HFF-Myc (cell line): ENCODE results near the gene UPF3A.
"Not testable (repeated sequence)": the region's sequence is repeated elsewhere in the genome, so short reads cannot be mapped to it uniquely, and the experiment has no call there.

Source experiments
- DNase-seq: peaks from one replicate; pipeline ENCODE4 v3.0.0-alpha.2; 2011; ENCODE audit warnings: low read depth; ENCODE audit errors: extremely low read depth
- H3K4me3 ChIP-seq: replicated peaks from 2 replicates; pipeline ENCODE4 v1.5.1; 2011; ENCODE audit warnings: low read depth, mild to moderate bottlenecking, control low read depth, low read length
- TF ChIP-seq, protein P1 (sequence below): IDR thresholded peaks from 2 replicates; pipeline ENCODE4 v1.5.1; 2012; ENCODE audit warnings: mild to moderate bottlenecking, low read depth, low read length, control low read depth; ENCODE audit errors: missing control alignments

Gene UPF3A

DNA sequence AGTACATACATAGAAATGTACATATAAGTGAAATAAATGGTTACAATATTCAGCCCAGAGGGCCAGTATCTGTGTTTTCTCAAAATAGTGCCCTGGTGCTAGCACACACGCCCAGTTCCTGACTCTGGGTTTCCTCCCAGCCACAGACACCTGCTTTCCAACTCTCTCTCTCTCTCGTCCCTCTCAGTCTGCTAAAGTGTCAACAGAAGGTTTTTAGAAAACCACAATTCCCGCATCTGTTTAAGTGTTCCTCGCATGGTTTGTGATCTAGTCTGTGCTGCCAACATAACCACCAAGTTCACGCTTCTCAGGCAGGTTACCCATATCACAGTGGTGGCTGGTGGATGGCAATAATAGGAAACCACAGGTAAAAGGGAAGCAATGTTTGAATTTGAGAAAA lies 17.8 kb upstream of the UPF3A start:
- TF ChIP-seq, protein P1, sequence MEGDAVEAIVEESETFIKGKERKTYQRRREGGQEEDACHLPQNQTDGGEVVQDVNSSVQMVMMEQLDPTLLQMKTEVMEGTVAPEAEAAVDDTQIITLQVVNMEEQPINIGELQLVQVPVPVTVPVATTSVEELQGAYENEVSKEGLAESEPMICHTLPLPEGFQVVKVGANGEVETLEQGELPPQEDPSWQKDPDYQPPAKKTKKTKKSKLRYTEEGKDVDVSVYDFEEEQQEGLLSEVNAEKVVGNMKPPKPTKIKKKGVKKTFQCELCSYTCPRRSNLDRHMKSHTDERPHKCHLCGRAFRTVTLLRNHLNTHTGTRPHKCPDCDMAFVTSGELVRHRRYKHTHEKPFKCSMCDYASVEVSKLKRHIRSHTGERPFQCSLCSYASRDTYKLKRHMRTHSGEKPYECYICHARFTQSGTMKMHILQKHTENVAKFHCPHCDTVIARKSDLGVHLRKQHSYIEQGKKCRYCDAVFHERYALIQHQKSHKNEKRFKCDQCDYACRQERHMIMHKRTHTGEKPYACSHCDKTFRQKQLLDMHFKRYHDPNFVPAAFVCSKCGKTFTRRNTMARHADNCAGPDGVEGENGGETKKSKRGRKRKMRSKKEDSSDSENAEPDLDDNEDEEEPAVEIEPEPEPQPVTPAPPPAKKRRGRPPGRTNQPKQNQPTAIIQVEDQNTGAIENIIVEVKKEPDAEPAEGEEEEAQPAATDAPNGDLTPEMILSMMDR = no peak
- no peak for DNase-seq
- H3K4me3 ChIP-seq = no peak overlapping the region

DNA sequence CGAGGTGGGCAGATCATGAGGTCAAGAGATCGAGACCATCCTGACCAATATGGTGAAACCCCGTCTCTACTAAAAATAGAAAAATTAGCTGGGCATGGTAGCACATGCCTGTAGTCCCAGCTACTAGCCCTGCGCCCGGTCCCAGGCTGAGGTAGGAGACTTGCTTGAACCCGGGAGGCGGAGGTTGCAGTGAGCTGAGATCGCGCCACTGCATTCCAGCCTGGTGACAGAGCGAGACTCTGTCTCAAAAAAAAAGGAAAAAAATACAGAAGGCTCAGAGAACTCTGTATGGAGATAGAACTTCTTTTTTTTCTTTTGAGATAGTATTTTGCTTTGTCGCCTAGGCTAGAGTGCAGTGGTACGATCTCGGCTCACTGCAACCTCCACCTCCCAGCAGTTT lies 17.1 kb upstream of the UPF3A start:
- not testable (repeated sequence) for H3K4me3 ChIP-seq, DNase-seq

DNA sequence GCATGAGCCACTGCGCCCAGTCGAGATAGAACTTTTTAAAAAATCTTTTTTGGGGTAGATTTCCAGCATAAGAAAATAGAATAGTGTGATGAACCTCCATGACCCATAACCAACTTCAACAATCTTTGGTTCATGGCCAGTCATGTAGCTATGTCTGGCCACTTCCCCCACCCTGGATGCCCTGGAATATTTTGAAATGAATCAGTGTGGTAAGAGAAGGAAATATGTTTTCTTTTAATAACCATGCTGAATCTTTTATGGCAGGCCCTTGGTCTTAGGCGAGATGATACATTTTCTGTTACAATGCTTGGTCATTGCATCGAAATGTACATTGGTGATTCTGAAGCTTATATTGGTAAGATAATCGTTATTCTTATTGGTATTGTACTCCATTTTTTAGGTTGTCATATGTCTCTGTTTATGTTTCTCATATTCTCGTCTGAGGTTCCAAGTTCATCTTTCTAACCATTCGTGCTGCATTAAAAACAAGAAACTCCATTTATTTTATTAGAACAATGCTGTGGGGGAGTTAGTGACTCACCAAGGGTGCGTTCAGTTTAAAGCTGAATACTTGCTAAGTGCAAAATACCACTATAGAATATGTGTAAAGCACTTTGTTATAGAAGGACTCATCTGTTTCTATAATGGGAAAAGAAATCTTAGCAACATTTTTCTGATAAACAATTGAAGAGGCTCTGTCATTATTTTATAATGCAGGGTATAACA lies 16.4 kb upstream of the UPF3A start:
- H3K4me3 ChIP-seq = no peak overlapping the region
- DNase-seq = no peak
- TF ChIP-seq, protein P1 = no peak

DNA sequence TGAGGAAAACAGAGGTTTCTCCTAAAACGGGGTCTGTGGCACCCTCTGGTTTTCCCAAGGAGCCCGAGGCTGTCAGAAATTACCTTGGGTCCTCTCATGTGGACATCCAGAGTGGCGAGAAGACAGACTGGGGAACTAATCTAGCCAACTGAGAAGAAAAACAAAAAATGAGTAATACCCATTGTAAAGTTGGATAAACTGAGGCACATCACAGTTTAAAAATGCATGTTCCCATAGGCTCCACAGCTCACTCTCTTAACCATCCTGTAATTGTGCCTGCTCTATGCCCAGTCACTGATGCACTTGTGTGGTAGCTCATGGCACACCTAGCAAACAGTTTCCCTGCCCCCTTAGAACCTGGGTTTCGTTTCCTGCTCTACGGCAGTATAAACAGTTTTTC lies 15.2 kb upstream of the UPF3A start:
- TF ChIP-seq, protein P1 = no peak
- H3K4me3 ChIP-seq = no peak overlapping the region
- DNase-seq = no peak

DNA sequence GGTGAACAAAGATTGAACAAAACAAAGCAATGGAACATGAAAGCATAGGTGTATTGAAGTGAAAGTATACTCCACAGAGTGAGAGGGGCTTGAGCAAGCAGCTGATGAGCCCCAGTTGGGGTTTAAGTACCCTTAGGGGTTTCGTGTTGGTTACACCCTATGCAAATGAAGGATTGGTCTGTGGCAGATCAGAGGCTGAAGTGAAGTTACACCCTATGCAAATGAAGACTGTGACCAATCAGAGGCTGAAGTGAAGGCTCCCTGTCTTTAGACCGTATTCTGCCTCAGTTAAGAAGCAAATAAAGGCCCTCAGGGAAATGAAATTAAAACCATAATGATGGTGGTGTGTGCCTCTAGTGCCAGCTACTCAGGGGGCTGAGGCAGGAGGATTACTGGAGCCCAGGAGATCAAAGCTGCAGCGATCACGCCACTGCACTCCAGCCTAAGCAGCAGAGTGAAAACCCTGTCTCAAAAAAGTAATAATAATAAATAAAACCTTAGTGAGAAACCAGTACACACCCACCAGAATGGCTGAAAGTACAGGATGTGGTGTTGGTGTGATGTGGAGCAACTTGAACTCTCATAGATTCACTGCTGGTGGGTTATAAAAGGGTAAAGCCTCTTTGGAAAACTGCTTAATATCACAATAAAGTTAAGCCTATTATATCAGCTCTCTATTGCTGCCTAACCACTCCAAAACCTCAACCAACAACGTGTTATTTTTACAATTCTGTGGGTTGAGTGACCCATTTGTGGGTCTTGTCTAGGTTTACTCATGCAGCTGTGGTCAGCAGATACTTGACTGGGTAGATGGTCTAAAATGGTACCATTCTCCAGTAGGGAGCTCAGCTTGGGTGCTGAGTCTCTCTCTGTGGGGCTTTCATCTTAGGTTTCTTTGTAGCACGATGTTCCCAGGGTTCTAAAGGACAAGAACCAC lies 12.8 kb upstream of the UPF3A start:
- DNase-seq = no peak
- H3K4me3 ChIP-seq = no peak overlapping the region
- TF ChIP-seq, protein P1 = no peak

DNA sequence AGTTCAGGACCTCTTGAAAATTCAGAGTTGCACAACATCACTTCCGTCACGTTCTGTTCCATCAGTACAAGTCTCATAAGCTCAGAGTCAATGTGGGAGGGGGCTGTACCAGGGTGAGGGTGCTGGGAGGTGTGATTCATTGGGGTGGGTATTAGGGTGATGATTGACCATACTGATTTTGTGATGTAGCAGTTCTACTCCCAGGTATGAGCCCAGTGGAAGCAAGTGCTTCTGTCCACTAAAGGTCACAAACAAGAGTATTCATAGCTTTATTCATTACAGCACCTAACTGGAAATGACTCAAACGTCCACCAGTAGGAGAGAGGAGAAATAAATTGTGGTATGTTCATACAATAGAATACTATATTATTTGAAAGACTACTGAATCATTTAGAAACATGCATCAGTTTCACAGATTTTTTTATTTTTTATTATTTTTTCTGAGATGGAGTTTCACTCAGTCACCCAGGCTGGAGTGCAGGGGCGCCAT lies 12.1 kb upstream of the UPF3A start:
- no peak overlapping the region for H3K4me3 ChIP-seq
- TF ChIP-seq, protein P1 = no peak
- DNase-seq = no peak

DNA sequence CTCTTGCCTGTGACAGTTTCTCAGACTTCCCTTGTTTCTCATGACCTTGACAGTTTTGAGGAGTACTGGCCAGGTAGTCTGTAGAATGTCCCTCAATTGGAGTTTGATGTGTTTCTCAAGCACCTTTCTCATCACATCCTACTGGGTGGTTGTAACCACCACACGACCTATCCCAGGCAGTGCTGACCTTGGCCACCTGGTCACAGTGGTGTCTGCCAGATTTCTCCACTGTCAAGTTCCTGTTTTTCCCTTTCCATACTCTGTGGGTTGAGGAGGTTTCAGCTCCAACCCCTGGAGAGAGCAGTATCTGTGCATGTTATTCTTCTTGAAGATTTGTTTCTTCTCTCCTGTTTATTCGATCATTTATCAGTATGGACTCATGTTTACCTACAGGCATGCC lies 8.4 kb upstream of the UPF3A start:
- TF ChIP-seq, protein P1 = no peak
- no peak overlapping the region for H3K4me3 ChIP-seq
- no peak for DNase-seq
